SK-N-SH treated with all-trans-retinoic acid at 6 μM for 48 hours (cell line): ENCODE data around the gene NOP16.

ENCODE experiments used
- ATAC-seq: fragments of 200-7000 bp; cut with Tn5 transposase; 3 replicates; pipeline ENCODE4 v1.9.1; 2020; ENCODE audit warnings: mild to moderate bottlenecking, moderate library complexity
- ARNTL ChIP-seq: fragments of 450-650 bp; formaldehyde crosslinking; IDR thresholded peaks from 2 replicates; pipeline ENCODE4 v1.5.0; 2020; ENCODE audit warnings: low read depth, mild to moderate bottlenecking, moderate library complexity, borderline replicate concordance
- BACH2 ChIP-seq: fragments of 250-450 bp; sonication (Bioruptor Pico); IDR thresholded peaks from 2 replicates; pipeline ENCODE4 v1.9.0; 2021; ENCODE audit warnings: mild to moderate bottlenecking, borderline replicate concordance
- ESRRG ChIP-seq: fragments of 250-450 bp; sonication (Bioruptor Pico); IDR thresholded peaks from 2 replicates; pipeline ENCODE4 v1.6.1; 2021; ENCODE audit warnings: mild to moderate bottlenecking
- GLIS3 ChIP-seq: fragments of 250-450 bp; sonication (Bioruptor Pico); IDR thresholded peaks from 2 replicates; pipeline ENCODE4 v1.5.0; 2020; ENCODE audit warnings: mild to moderate bottlenecking, moderate library complexity
- ISL1 ChIP-seq: fragments of 250-450 bp; sonication (Bioruptor Pico); IDR thresholded peaks from 2 replicates; pipeline ENCODE4 v2.1.2; 2022; ENCODE audit warnings: mild to moderate bottlenecking, moderate library complexity
- RARB ChIP-seq: fragments of 250-450 bp; sonication (Bioruptor Pico); IDR thresholded peaks from 2 replicates; pipeline ENCODE4 v1.8.0; 2021; ENCODE audit warnings: mild to moderate bottlenecking, moderate library complexity
- TOX ChIP-seq: fragments of 250-450 bp; sonication (Bioruptor Pico); IDR thresholded peaks from 2 replicates; pipeline ENCODE4 v1.8.0; 2021; ENCODE audit warnings: mild to moderate bottlenecking, moderate library complexity, borderline replicate concordance
- ZC3H10 ChIP-seq: fragments of 250-450 bp; sonication (Bioruptor Pico); IDR thresholded peaks from 2 replicates; pipeline ENCODE4 v1.5.1; 2021; ENCODE audit warnings: mild to moderate bottlenecking, moderate library complexity
- ZFP3 ChIP-seq: fragments of 250-450 bp; sonication (Bioruptor Pico); IDR thresholded peaks from 2 replicates; pipeline ENCODE4 v1.5.0; 2020; ENCODE audit warnings: mild to moderate bottlenecking, moderate library complexity
- ZFP30 ChIP-seq: fragments of 450-650 bp; formaldehyde crosslinking; IDR thresholded peaks from 2 replicates; pipeline ENCODE4 v1.5.0; 2022; ENCODE audit warnings: mild to moderate bottlenecking, moderate library complexity
- ZNF565 ChIP-seq: fragments of 450-650 bp; formaldehyde crosslinking; conservative IDR thresholded peaks from 2 replicates; pipeline ENCODE4 v1.5.0; 2020; ENCODE audit warnings: low read depth, mild to moderate bottlenecking, moderate library complexity
- ZNF8 ChIP-seq: fragments of 450-650 bp; formaldehyde crosslinking; IDR thresholded peaks from 2 replicates; pipeline ENCODE4 v1.5.0; 2020; ENCODE audit warnings: mild to moderate bottlenecking, moderate library complexity
- TF ChIP-seq, protein P1 (sequence below): fragments of 250-450 bp; sonication (Bioruptor Pico); IDR thresholded peaks from 2 replicates; pipeline ENCODE4 v1.8.0; 2020; ENCODE audit warnings: mild to moderate bottlenecking, moderate library complexity, borderline replicate concordance
- TF ChIP-seq, protein P2 (sequence below): fragments of 250-450 bp; sonication (Bioruptor Pico); IDR thresholded peaks from 2 replicates; pipeline ENCODE4 v1.5.0; 2020; ENCODE audit warnings: mild to moderate bottlenecking, moderate library complexity
- TF ChIP-seq, protein P3 (sequence below): fragments of 250-450 bp; sonication (Bioruptor Pico); IDR thresholded peaks from 2 replicates; pipeline ENCODE4 v1.8.0; 2021; ENCODE audit warnings: low read depth, mild to moderate bottlenecking, moderate library complexity, borderline replicate concordance
- TF ChIP-seq, protein P4 (sequence below): fragments of 250-450 bp; sonication (Bioruptor Pico); IDR thresholded peaks from 2 replicates; pipeline ENCODE4 v1.5.1; 2021; ENCODE audit warnings: mild to moderate bottlenecking, moderate library complexity

NOP16 gene

GRCh38 chr5:176366232-176366894 is 22.0 kb downstream of the NOP16 start:
- ATAC-seq = peak; percentile 26; the same call in 2 of the 3 replicates
- TF ChIP-seq, protein P1, sequence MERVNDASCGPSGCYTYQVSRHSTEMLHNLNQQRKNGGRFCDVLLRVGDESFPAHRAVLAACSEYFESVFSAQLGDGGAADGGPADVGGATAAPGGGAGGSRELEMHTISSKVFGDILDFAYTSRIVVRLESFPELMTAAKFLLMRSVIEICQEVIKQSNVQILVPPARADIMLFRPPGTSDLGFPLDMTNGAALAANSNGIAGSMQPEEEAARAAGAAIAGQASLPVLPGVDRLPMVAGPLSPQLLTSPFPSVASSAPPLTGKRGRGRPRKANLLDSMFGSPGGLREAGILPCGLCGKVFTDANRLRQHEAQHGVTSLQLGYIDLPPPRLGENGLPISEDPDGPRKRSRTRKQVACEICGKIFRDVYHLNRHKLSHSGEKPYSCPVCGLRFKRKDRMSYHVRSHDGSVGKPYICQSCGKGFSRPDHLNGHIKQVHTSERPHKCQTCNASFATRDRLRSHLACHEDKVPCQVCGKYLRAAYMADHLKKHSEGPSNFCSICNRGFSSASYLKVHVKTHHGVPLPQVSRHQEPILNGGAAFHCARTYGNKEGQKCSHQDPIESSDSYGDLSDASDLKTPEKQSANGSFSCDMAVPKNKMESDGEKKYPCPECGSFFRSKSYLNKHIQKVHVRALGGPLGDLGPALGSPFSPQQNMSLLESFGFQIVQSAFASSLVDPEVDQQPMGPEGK = no peak
- TF ChIP-seq ZFP3 (no peak), ZNF565 (CRISPR knock-in tag) (no peak)

- peak; percentile 56 for ATAC-seq
Observed at GRCh38 chr5:176365351-176366231, 22.8 kb downstream of the NOP16 start, which contains the start of gene ARL10. ARL10 (plus strand) TSS chr5:176365487; CDS start chr5:176365564, 77 bp downstream.

GRCh38 chr5:176364765-176365350 is 23.5 kb downstream of the NOP16 start:
- no peak; the same call in 2 of the 3 replicates for ATAC-seq

More at GRCh38 chr5:176365351-176366231, 22.8 kb downstream of the NOP16 start, which contains the start of gene ARL10:
- no peak for TF ChIP-seq ARNTL (CRISPR knock-in tag)
- TF ChIP-seq, protein P2, sequence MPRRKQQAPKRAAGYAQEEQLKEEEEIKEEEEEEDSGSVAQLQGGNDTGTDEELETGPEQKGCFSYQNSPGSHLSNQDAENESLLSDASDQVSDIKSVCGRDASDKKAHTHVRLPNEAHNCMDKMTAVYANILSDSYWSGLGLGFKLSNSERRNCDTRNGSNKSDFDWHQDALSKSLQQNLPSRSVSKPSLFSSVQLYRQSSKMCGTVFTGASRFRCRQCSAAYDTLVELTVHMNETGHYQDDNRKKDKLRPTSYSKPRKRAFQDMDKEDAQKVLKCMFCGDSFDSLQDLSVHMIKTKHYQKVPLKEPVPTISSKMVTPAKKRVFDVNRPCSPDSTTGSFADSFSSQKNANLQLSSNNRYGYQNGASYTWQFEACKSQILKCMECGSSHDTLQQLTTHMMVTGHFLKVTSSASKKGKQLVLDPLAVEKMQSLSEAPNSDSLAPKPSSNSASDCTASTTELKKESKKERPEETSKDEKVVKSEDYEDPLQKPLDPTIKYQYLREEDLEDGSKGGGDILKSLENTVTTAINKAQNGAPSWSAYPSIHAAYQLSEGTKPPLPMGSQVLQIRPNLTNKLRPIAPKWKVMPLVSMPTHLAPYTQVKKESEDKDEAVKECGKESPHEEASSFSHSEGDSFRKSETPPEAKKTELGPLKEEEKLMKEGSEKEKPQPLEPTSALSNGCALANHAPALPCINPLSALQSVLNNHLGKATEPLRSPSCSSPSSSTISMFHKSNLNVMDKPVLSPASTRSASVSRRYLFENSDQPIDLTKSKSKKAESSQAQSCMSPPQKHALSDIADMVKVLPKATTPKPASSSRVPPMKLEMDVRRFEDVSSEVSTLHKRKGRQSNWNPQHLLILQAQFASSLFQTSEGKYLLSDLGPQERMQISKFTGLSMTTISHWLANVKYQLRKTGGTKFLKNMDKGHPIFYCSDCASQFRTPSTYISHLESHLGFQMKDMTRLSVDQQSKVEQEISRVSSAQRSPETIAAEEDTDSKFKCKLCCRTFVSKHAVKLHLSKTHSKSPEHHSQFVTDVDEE (CRISPR knock-in tag) = peak; percentile 29; the same call in 1 of the 2 replicates

GRCh38 chr5:176362233-176362490 is 26.2 kb downstream of the NOP16 start:
- TF ChIP-seq ZNF565 (CRISPR knock-in tag) = no peak
- TF ChIP-seq, all 23 proteins: peak for 0
- ATAC-seq = no peak

More at GRCh38 chr5:176364765-176365350, 23.5 kb downstream of the NOP16 start:
- TF ChIP-seq, protein P3, sequence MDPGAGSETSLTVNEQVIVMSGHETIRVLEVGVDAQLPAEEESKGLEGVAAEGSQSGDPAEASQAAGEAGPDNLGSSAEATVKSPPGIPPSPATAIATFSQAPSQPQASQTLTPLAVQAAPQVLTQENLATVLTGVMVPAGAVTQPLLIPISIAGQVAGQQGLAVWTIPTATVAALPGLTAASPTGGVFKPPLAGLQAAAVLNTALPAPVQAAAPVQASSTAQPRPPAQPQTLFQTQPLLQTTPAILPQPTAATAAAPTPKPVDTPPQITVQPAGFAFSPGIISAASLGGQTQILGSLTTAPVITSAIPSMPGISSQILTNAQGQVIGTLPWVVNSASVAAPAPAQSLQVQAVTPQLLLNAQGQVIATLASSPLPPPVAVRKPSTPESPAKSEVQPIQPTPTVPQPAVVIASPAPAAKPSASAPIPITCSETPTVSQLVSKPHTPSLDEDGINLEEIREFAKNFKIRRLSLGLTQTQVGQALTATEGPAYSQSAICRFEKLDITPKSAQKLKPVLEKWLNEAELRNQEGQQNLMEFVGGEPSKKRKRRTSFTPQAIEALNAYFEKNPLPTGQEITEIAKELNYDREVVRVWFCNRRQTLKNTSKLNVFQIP (CRISPR knock-in tag) = no peak
- TF ChIP-seq ISL1 (CRISPR knock-in tag) = no peak
- TF ChIP-seq GLIS3 (CRISPR knock-in tag) = no peak
- no peak for TF ChIP-seq RARB (CRISPR knock-in tag)
- TF ChIP-seq ZFP30 (CRISPR knock-in tag) = no peak
- no peak for TF ChIP-seq TOX (CRISPR knock-in tag)
- no peak for TF ChIP-seq ZNF8
- TF ChIP-seq, protein P4, sequence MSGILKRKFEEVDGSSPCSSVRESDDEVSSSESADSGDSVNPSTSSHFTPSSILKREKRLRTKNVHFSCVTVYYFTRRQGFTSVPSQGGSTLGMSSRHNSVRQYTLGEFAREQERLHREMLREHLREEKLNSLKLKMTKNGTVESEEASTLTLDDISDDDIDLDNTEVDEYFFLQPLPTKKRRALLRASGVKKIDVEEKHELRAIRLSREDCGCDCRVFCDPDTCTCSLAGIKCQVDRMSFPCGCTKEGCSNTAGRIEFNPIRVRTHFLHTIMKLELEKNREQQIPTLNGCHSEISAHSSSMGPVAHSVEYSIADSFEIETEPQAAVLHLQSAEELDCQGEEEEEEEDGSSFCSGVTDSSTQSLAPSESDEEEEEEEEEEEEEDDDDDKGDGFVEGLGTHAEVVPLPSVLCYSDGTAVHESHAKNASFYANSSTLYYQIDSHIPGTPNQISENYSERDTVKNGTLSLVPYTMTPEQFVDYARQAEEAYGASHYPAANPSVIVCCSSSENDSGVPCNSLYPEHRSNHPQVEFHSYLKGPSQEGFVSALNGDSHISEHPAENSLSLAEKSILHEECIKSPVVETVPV (CRISPR knock-in tag) = no peak
- no peak for TF ChIP-seq ZC3H10 (CRISPR knock-in tag)
- TF ChIP-seq, all 23 proteins: peak for 0

- ATAC-seq = peak; percentile 95
- no peak for TF ChIP-seq BACH2 (CRISPR knock-in tag)
- no peak for TF ChIP-seq ZFP30 (CRISPR knock-in tag)
- 0 out of 2 replicates have a peak, but pooled peaks have one; percentile 57 for TF ChIP-seq ESRRG (CRISPR knock-in tag)
- no peak for TF ChIP-seq GLIS3 (CRISPR knock-in tag)
Observed at GRCh38 chr5:176361437-176362232, 26.8 kb downstream of the NOP16 start, which contains the start of gene KIAA1191. KIAA1191 (minus strand) TSS chr5:176361764; CDS start chr5:176359508, 2,256 bp downstream.
